ENCODE results near the gene WBP2. TPM values are rescaled to one million over a fixed set of nuclear protein-coding genes. Genes with fewer than 3 reads are reported as not detected.

The WBP2 gene
- total and polyA plus RNA-seq, 2 of the 13 experiments (the other 11 are each of a cell fraction or from before 2014, with no cell fraction given), result 29.2 to 29.5 TPM

DNA sequence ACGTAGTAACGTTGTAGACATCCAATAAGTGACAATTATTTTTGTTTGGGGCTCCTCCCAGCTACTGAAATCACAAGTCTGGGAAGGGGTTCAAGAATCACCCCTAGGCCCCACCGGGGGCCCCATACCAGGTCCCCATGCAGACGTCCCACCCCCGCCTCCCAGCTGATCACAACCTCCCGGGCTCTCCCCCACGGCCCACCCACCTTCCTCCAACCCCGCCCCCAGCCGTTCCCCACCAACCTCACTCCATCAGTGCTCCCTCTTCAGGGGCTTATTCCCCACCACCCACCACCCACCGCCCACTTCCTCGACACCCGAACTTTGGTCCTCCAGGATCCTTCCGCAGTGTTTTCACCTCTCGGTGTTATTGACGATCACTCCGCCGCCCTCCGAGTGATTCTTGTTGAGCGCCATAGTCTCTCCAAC, 240 bp downstream of the WBP2 start (continued):
- TF ChIP-seq, protein P1, sequence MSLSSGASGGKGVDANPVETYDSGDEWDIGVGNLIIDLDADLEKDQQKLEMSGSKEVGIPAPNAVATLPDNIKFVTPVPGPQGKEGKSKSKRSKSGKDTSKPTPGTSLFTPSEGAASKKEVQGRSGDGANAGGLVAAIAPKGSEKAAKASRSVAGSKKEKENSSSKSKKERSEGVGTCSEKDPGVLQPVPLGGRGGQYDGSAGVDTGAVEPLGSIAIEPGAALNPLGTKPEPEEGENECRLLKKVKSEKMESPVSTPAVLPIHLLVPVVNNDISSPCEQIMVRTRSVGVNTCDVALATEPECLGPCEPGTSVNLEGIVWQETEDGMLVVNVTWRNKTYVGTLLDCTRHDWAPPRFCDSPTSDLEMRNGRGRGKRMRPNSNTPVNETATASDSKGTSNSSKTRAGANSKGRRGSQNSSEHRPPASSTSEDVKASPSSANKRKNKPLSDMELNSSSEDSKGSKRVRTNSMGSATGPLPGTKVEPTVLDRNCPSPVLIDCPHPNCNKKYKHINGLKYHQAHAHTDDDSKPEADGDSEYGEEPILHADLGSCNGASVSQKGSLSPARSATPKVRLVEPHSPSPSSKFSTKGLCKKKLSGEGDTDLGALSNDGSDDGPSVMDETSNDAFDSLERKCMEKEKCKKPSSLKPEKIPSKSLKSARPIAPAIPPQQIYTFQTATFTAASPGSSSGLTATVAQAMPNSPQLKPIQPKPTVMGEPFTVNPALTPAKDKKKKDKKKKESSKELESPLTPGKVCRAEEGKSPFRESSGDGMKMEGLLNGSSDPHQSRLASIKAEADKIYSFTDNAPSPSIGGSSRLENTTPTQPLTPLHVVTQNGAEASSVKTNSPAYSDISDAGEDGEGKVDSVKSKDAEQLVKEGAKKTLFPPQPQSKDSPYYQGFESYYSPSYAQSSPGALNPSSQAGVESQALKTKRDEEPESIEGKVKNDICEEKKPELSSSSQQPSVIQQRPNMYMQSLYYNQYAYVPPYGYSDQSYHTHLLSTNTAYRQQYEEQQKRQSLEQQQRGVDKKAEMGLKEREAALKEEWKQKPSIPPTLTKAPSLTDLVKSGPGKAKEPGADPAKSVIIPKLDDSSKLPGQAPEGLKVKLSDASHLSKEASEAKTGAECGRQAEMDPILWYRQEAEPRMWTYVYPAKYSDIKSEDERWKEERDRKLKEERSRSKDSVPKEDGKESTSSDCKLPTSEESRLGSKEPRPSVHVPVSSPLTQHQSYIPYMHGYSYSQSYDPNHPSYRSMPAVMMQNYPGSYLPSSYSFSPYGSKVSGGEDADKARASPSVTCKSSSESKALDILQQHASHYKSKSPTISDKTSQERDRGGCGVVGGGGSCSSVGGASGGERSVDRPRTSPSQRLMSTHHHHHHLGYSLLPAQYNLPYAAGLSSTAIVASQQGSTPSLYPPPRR (CRISPR knock-in tag; IDR thresholded peaks at IDR 0.05; ENCODE audit: borderline replicate concordance), result no peak
- TF ChIP-seq HNF4A (CRISPR knock-in tag; IDR thresholded peaks at IDR 0.05), result peak; percentile 10; the same call in 1 of the 2 replicates
- TF ChIP-seq AGO2 (optimal IDR thresholded peaks at IDR 0.05; ENCODE audit: low read depth, low read length), result no peak
- no peak for TF ChIP-seq ZNF777 (CRISPR knock-in tag; IDR thresholded peaks at IDR 0.05)

DNA sequence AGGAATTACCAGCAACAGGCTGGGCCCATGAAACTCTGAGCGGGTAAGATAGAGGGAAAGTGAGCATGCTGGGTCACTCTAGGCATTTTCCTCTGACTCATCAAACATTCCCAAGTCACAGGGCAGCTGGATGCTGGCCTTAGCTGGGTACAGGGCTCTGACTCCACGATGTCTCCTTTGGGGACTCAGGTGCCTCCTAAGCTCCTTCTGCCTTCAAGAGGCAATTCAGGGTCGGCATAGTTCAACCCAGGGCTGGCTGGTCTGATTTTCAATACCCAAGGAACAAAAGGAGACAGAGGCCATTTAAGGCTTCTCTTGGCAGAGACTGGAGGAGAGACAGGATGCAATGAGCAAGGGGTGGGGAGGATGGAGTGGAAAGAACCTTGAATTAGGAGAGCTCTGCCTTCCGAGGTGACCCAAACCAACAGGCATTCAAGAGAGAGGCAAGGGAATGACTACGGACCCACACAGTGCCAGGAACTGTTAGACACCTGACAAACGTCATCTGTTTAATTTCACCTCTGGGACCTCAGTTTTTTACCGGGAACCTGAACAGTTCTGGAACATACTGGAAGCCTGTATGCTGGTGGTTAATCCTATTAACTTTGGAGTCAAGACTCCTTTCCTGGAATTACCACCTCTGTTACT, 910 bp downstream of the WBP2 start:
- Histone ChIP-seq H4K20me1 (ENCODE audit: insufficient read depth, low read length) (peaks cover 4% of the 10 kb centered on the region; the same call in 1 of the 2 replicates), H3K79me2 (ENCODE audit: insufficient read depth, low read length) (peaks cover 17% of the 10 kb centered on the region), H3K4me3 (replicated peaks in 1 of 3; ENCODE audit: insufficient read depth in 1 of 3, low read depth in 2 of 3, low read length in 3 of 3) (peak overlapping the region; percentile 79 to 90 (median 90)), H3K36me3 (replicated peaks in 1 of 2; ENCODE audit: control insufficient read depth in 1 of 2, insufficient read depth in 2 of 2, low read length in 2 of 2) (peaks cover 6 to 20% of the 10 kb centered on the region in 2 experiments), H3K4me2 (ENCODE audit: low read depth, low read length) (peak overlapping the region; percentile 92), H3K27ac (ENCODE audit: extremely low read length, insufficient read depth, low read length) (peak overlapping the region; percentile 64), H3K9ac (ENCODE audit: insufficient read depth, low read depth, low read length) (peak overlapping the region; percentile 78), H3K27me3 (ENCODE audit: control insufficient read depth in 1 of 2, insufficient read depth in 2 of 2, low read length in 2 of 2) (no peaks in the 10 kb centered on the region; a peak in 1 of 5 replicates), H2AFZ (ENCODE audit: low read length) (no peak overlapping the region), H3K9me3 (ENCODE audit: low read length) (no peaks in the 10 kb centered on the region), H3K4me1 (ENCODE audit: insufficient read depth, low read length) (peaks cover 52% of the 10 kb centered on the region)
- BruUV-seq (replicated peaks), result TSS peak; percentile 90
- FAIRE-seq (no peak), DNase-seq (ENCODE audit: low spot score) (peak; percentile 50), ATAC-seq (no peak)
- POLR2A ChIA-PET, result interaction anchor here (0.5 to 12.8 kb wide), 15 partner anchors 8 to 134 kb away, joined by 3 to 454 read pairs (median 24); partner anchors contain the start of genes ACOX1, GALK1, TEN1 and TRIM47
- intact Hi-C loops (cut with micrococcal nuclease; ENCODE audit: unreplicated experiment) (loop anchor here (2.0 kb wide), 2 partner anchors 15 to 23 kb away; no protein-coding TSS in a partner anchor), in situ Hi-C loops (cut with HindIII; ENCODE audit: extremely low pct_ligation_motif_present, low pct_unique_long_range_greater_than_20kb) (no loop called here)
- CTCF ChIA-PET (ENCODE audit: low intra/inter-chr PET ratio, low total read pairs), result no interaction called here
- 28% methylated on average over 7 of the region's 7 CpGs for WGBS (ENCODE audit: low lambda C conversion rate)
- peak; percentile 77 for TF ChIP-seq FOSL2 (CRISPR knock-in tag; IDR thresholded peaks at IDR 0.05)
- TF ChIP-seq ZNF225 (CRISPR knock-in tag; IDR thresholded peaks at IDR 0.05), result no peak
- TF ChIP-seq, protein P2, sequence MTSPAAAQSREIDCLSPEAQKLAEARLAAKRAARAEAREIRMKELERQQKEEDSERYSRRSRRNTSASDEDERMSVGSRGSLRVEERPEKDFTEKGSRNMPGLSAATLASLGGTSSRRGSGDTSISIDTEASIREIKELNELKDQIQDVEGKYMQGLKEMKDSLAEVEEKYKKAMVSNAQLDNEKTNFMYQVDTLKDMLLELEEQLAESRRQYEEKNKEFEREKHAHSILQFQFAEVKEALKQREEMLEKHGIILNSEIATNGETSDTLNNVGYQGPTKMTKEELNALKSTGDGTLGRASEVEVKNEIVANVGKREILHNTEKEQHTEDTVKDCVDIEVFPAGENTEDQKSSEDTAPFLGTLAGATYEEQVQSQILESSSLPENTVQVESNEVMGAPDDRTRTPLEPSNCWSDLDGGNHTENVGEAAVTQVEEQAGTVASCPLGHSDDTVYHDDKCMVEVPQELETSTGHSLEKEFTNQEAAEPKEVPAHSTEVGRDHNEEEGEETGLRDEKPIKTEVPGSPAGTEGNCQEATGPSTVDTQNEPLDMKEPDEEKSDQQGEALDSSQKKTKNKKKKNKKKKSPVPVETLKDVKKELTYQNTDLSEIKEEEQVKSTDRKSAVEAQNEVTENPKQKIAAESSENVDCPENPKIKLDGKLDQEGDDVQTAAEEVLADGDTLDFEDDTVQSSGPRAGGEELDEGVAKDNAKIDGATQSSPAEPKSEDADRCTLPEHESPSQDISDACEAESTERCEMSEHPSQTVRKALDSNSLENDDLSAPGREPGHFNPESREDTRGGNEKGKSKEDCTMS (CRISPR knock-in tag; conservative IDR thresholded peaks at IDR 0.05), result no peak
- TF ChIP-seq ZNF768 (CRISPR knock-in tag; IDR thresholded peaks at IDR 0.05), result no peak
- TF ChIP-seq SRSF4 (IDR thresholded peaks at IDR 0.05; ENCODE audit: low read depth, low read length, poor library complexity, severe bottlenecking), result no peak
- 0 out of 2 replicates have a peak, but pooled peaks have one; percentile 33 for TF ChIP-seq ZBTB38 (CRISPR knock-in tag; IDR thresholded peaks at IDR 0.05)
- no peak for TF ChIP-seq ZNF329 (CRISPR knock-in tag; IDR thresholded peaks at IDR 0.05; ENCODE audit: low read depth)
- TF ChIP-seq NFE2L2 (IDR thresholded peaks at IDR 0.05; ENCODE audit: low read length), result no peak
- TF ChIP-seq, protein P3, sequence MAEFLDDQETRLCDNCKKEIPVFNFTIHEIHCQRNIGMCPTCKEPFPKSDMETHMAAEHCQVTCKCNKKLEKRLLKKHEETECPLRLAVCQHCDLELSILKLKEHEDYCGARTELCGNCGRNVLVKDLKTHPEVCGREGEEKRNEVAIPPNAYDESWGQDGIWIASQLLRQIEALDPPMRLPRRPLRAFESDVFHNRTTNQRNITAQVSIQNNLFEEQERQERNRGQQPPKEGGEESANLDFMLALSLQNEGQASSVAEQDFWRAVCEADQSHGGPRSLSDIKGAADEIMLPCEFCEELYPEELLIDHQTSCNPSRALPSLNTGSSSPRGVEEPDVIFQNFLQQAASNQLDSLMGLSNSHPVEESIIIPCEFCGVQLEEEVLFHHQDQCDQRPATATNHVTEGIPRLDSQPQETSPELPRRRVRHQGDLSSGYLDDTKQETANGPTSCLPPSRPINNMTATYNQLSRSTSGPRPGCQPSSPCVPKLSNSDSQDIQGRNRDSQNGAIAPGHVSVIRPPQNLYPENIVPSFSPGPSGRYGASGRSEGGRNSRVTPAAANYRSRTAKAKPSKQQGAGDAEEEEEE (CRISPR knock-in tag; IDR thresholded peaks at IDR 0.05; ENCODE audit: borderline replicate concordance), result no peak

Data from HepG2 (cell line).